ENCODE data around the gene GALNT11. TPM values are rescaled to one million over a fixed set of nuclear protein-coding genes. Genes with fewer than 3 reads are reported as not detected.

Gene GALNT11
- polyA plus RNA-seq, 4 donors, result 51.8 to 117 (median 107) TPM

GRCh38 chr7:152140560-152140959 is 115.1 kb downstream of the GALNT11 start:
- no peak for DNase-seq (ENCODE audit: low read depth in 4 of 4, low spot score in 3 of 4)

GRCh38 chr7:152142976-152143595 is 117.6 kb downstream of the GALNT11 start:
- no peak for DNase-seq (ENCODE audit: low read depth in 4 of 4, low spot score in 3 of 4)

DNA sequence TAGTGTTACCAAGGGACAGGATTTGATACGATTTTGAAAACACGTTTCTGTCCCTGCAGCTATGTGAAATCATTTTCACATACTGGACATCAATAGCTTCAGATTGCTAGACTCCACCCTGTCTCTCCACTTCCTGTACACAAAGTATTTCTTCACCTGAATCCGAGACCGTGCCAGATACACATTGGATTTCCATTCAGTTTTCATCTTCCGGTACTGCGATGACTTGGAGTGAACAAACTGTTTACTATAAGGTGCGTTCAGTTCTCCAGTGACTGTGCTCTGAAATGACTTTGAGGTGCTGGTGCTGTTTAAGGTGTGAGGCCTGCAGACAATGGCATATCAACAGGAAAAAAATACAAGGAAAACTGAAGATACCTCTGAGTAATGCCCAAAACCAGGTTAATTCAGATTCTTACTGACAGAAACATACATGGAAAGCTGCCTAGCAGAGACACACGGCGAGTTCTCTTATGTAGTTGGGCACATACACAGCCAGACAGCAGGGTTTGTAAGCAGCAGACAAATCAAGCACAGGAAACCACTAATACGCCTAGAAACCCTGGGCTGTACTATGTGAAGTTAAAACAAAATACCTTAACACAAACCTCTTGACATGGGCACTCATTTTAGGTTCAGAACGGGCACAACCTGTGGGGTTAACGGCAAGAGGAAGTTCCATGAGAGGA is 119.2 kb downstream of the GALNT11 start:
- DNase-seq (ENCODE audit: low read depth in 4 of 4, low spot score in 3 of 4), result no peak

DNA sequence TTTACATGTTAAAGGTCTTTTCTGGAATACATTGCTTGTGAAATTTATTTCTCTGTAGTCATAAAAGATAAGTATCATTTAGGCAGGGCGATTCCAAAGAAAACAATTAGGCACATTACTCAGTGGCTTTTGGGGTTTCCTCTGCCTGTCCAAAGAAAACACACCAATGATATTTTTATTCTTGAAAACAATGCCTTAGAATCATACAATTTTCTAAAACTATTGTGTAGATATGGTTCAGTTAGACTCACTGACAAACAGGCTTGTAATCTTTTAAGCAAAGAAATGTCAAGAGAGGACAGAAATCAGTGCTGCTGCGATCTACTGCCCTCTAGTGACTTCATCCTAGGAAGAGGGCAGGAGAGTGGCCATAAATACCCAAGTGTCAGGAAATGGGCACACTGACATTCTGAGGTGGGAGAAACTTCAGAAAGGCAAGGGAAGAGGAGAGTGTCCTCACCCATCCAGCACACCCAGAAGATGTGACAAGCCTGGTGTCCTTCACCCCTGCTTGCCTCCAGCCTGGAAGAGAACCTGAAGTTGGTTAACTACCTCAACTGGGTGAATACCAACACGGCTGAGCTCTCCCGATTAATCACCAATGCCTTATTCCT is 120.5 kb downstream of the GALNT11 start:
- DNase-seq (ENCODE audit: low read depth in 4 of 4, low spot score in 3 of 4), result peak in 2 of 4 donors; percentile 10 to 32

DNA sequence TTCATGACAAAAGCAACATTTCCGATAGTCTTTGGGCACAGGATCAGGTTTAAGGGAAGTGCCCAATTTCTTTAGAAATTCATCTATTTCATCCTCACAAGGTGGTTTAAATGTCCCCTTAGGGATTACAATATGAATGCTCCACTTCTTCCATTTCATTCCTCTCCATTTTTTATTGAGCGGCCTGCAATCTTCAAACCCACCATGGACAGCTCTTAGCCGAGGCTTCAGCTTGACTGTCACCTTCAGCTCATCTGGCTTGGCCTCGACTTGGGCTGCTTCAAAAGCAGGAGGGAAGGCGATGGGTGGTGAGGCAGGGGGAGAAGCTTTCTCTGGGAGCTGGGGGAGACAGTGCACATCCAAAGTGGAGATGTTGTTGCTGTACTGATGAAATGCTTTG is 123.2 kb downstream of the GALNT11 start:
- DNase-seq (ENCODE audit: low read depth in 4 of 4, low spot score in 3 of 4), result no peak

GRCh38 chr7:152149363-152149762 is 123.9 kb downstream of the GALNT11 start:
- DNase-seq (ENCODE audit: low read depth in 4 of 4, low spot score in 3 of 4), result no peak

DNA sequence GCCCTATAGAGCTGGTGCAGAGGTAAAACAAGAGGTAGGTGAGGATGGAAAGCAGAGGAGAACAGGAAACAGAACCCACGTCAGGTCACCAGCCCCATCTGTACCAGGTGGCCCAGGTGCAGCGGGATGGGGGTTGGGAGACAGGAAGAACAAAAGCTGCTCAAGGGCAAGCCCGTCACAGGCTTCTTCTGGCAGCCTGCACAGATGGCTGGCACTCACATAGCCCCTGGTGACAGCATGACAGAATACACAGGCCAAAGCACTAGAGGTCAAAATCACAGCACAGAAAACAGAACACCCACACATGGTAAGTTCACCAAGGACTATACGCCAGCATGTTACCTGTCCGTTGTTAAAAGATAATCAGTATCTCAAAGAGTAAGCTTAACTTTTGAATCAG is 126.8 kb downstream of the GALNT11 start:
- DNase-seq (ENCODE audit: low read depth in 4 of 4, low spot score in 3 of 4), result no peak

- DNase-seq (ENCODE audit: low read depth in 4 of 4, low spot score in 3 of 4), result no peak
Observed at GRCh38 chr7:152158801-152159587, 133.5 kb downstream of the GALNT11 start.

DNA sequence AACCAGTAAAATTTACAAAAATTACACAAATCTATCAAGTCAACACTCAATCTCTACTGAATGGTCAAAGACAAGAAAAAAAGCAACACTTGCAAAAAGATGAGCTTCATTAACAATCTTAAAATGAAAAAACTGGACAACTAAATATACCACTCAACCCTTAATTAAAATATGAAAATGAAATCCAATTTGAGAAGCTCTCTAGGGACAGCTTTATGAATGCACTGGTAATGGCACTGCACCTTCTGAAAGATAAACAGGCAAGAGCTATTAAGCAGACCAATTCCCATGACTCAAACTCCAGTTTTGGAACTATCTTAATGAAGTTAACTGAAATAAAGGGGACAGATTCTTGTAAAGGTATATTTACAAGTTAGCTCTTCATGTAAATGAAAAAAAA is 135.7 kb downstream of the GALNT11 start:
- no peak for DNase-seq (ENCODE audit: low read depth in 4 of 4, low spot score in 3 of 4)

DNA sequence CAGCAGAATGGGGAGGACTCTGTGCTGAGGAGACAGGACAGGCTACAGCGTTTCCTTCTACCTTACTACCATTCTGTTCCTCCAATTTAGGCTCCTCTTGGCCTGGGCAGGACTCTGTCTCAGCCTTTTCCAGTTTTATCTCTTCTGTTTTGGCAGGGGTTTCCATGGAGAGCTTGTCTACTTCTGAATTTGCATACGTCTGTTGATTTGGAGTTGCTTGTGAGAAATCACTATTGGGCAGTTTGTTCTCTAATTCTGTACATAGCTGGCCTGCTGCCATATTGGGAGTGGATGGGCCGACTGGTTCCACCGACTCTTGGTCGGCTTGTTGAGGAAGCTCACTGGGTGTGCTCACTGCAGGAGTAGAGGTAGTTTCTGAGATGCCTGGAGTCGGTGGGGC is 136.8 kb downstream of the GALNT11 start:
- DNase-seq (ENCODE audit: low read depth in 4 of 4, low spot score in 3 of 4), result no peak

Other genes starting within 250 kb of the GALNT11 start
- 10 to 100 TPM in 3 of 4 donors, 1 to 10 TPM in 1; 6.1 to 38.1 (median 33.6) TPM for gene PRKAG2, start 148.6 kb upstream of the GALNT11 start, polyA plus RNA-seq (ENCODE audit: insufficient read length in 4 of 4)
- not detected for gene GALNTL5, start 69.2 kb upstream of the GALNT11 start, polyA plus RNA-seq (ENCODE audit: insufficient read length in 4 of 4)

Measured in left renal pelvis (tissue), 4 donors.